Myocyte (in vitro differentiated cells): ENCODE data around the gene CYP2A13. TPM values are rescaled to one million over a fixed set of nuclear protein-coding genes. Genes with fewer than 3 reads are reported as not detected.
"Not testable (repeated sequence)": the region's sequence is repeated elsewhere in the genome, so short reads cannot be mapped to it uniquely, and the experiment has no call there.

ENCODE experiments used
- DNase-seq: peaks from one replicate; pipeline ENCODE4 v3.0.0-alpha.2; 2012; ENCODE audit warnings: low read depth
- total RNA-seq: library from RNA; depleted of rRNA; stranded (reverse); fragments of >200 nt; gene quantifications from 2 replicates; pipeline ENCODE4 v1.2.3, GENCODE V29; 2014

Gene CYP2A13
- total RNA-seq, 1 donor from 2014 or later = not detected

DNA sequence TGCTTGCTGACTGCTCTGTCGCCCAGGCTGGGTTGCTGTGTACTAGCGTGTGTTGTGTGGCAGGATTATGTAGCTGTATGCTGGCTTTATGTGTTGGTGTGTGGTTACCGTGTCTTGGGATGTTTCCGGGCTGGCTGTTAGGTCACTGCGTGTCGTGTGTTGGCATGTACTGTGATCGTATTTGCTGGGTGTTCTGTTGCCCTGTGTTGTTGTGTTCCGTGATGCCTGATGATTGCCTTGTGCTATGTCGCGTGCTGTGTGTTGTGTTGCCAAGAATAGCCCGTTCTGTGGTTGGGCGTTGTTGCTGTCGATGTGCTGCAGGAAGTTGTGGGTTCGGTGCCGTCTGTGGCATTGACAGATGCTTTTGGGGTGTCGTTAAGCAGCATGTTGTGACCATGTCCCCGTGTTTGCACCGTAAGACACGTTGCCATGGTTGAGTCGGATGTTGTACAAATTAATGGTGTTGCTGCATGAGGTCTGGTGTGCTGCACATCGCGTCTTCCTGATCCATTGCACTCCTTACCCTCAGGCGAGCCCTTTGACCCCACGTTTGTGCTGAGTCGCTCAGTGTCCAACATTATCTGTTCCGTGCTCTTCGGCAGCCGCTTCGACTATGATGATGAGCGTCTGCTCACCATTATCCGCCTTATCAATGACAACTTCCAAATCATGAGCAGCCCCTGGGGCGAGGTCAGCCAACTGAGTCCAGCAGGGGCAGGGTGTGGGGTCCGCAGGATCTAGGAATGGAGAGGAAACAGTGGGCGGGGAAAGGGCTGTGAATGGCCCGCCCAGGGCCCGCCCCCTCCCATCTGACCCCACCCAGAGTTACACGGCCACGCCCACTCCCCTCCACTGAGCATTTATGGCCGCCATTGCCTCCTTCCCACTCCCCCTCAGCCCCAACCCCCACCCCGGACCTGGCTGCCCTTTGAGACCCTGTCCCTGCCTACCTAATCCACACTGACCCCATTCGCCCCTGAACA lies 33.0 kb downstream of the CYP2A13 start:
- not testable (repeated sequence) for DNase-seq

DNA sequence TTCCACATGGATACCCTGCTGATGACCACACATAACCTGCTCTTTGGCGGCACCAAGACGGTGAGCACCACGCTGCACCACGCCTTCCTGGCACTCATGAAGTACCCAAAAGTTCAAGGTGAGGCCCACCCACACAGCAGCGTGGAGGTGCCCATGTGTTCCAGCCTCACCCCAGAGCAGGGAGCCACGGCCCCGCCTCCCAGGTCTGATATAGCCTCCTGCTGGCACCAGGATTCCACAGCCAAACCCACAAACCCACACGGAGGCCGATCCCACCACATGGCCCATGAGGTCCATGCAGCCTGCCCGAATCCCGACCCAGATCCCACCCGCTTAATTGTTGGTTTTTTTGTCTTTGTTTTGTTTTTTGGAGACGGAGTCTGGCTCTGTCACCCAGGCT lies 34.6 kb downstream of the CYP2A13 start:
- DNase-seq = not testable (repeated sequence)

DNA sequence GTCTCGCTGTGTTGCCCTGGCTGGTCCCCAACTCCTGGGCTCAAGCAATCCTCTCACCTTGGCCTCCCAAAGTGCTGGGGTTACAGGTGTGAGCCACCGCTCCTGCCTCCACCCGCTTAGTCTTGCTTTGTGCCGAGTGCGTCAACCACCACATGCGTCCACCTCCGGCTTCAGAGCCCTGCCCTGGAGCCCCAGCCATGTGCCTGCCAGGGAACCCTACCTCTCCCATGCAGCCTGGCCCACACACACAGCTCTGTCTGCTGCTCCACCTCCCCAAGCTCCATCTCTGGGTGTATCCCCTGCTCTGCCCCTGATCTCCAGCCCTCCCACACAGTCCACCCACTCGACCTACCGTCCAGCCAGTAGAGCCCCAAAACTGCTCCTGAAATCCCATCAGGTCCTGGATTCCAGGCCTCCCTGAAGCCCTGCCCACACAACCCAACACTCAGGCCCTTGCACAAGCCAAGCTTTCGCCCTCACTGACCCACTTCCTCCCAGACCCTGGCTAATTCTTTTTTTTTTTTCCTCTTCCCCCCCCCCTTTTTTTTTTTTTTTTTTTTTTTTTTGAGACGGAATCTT lies 35.6 kb downstream of the CYP2A13 start:
- DNase-seq = no peak

GRCh38 chr19:41126765-41127203 lies 38.5 kb downstream of the CYP2A13 start:
- peak; percentile 27 for DNase-seq

GRCh38 chr19:41127362-41127761 lies 39.1 kb downstream of the CYP2A13 start:
- DNase-seq = not testable (repeated sequence)

GRCh38 chr19:41127801-41128300 lies 39.6 kb downstream of the CYP2A13 start:
- DNase-seq = peak; percentile 52

GRCh38 chr19:41128692-41129091 lies 40.4 kb downstream of the CYP2A13 start:
- no peak for DNase-seq

DNA sequence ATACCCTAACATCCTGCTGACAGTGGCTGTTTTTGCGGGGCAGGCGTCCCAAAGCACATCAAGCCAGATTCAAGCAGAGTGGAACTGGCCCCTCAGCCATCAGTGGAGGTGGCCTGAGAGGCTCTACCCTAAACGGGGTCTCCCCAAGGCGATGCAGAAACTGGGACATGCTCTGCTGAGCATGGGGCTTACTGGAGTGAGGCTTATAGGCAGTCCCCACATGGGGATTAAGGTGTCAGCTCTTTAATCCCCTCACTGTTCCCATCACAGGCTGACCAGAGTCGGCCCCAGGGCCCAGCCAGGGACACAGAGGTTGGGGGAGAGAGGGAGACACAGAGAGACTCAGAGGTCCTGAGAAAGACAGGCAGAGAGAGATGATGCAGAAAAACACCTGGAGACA lies 42.9 kb downstream of the CYP2A13 start:
- no peak for DNase-seq

DNA sequence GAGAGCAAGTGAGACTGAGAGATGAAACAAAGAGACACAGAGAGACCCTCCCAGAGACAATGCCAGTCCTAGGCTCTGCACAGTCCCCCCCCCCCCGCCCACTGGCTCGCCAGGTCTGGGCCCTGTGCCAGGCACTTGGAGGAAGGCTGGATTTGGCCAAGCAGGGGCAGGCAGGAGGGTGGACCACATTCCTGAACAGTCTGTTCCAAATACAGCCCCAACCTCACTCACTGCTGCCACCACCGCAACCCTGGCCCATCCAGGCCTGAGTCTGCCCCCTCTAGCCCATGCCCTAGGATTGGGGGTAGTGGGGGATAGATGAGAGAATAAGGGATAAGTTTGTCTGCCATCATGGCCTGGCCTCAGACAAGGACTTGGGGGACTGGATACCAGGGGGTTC lies 45.0 kb downstream of the CYP2A13 start:
- DNase-seq = no peak

DNA sequence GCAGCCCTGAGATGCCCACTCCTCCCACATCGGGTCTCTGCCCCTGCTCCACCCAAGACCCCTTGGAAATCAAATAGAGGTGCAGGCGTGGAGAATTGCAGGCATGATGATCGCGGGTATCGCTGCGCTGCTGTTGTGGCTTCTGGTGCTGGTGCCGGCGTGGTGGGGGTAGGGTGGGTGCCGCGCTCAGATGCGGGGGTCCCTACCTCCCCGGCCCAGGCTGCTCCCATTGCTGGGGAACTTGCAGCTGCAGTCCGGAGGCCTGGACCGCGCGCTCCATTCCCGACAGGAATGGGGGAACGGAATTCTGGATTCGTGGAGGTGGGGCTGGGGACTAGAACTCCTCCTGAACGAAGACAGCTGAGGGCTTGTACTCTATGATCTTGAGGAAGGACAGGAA lies 46.4 kb downstream of the CYP2A13 start:
- no peak for DNase-seq

- not testable (repeated sequence) for DNase-seq
These were observed 47.4 kb downstream of the CYP2A13 start for GRCh38 chr19:41135390-41136384.

- no peak for DNase-seq
These were observed 48.6 kb downstream of the CYP2A13 start for GRCh38 chr19:41136636-41137455.

DNA sequence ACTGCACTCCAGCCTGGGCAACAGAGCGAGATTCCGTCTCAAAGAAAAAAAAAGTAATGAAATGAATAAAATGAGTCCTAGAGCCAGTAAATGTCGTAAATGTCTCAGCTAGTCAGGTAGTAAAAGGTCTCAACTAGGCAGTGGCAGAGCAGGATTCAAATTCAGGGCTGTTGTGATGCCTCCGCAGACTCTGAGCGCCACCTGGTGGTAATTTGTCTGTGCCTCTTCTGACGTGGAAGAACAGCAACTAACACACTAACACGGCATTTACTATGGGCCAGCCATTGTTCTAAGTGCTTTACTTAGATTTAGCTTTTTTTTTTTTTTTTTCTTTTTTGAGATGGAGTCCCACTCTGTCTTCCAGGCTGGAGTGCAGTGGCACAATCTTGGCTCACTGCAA lies 56.2 kb downstream of the CYP2A13 start:
- peak; percentile 66 for DNase-seq

Other genes starting within 250 kb of the CYP2A13 start
- not detected in 2 replicates for gene CYP2A6, start 238.0 kb upstream of the CYP2A13 start, total RNA-seq
- gene CYP2A7, start 206.2 kb upstream of the CYP2A13 start, total RNA-seq = not detected in 2 replicates
- gene CYP2B6, start 97.2 kb upstream of the CYP2A13 start, total RNA-seq = not detected in 2 replicates
- not detected in 2 replicates for gene CYP2F1, start 26.0 kb downstream of the CYP2A13 start, total RNA-seq
- not detected in 2 replicates for gene CYP2S1, start 104.8 kb downstream of the CYP2A13 start, total RNA-seq
- gene AXL, start 130.8 kb downstream of the CYP2A13 start, total RNA-seq = 24.8 and 27.0 TPM in 2 replicates
- gene HNRNPUL1, start 175.9 kb downstream of the CYP2A13 start, total RNA-seq = 78.6 and 81.4 TPM in 2 replicates
- 16.0 and 17.4 TPM in 2 replicates for gene CCDC97, start 221.7 kb downstream of the CYP2A13 start, total RNA-seq